ENCODE data around the gene C1QL1.

C1QL1 gene

DNA sequence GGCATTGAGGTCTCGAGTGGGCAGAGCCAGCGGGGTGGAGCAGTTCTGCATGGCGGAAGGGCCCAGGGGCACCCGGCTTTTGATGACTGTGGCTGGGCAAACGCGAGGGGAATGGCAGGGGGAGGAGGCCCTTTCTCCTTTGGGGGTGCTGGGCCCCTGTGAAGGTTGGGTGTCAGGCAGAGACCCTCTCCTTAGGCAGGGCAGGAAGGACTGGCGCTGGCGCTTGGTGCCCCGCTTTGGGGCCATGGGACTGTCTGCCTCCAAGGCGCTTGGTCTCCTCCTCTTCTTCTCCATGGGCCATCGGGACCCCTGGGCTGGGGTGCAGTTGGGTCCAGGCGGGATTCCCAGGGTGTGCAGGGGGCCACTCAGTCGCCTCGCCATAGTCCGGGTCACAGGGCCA is 40.0 kb downstream of the C1QL1 start:
- no peak for DNase-seq

DNA sequence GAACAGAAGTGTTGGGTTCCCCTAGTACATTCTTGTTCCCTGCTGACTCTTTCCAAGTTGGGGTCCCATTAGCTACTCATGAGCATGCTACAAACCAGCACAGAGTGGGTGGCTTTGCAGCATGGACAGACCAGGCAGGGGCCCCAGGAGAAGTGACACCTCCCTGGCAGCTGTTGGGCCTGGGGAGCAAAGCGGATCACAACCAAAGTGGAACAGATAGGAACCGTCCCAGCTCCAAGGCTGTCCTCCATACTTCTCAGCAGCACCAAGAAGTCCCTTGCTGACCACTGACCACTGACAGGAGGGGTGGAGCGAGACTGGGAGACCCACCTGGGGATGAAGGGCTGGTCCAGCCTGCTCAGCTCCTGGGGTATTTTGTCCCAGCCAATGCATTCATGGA is 40.4 kb downstream of the C1QL1 start:
- no peak for DNase-seq

DNA sequence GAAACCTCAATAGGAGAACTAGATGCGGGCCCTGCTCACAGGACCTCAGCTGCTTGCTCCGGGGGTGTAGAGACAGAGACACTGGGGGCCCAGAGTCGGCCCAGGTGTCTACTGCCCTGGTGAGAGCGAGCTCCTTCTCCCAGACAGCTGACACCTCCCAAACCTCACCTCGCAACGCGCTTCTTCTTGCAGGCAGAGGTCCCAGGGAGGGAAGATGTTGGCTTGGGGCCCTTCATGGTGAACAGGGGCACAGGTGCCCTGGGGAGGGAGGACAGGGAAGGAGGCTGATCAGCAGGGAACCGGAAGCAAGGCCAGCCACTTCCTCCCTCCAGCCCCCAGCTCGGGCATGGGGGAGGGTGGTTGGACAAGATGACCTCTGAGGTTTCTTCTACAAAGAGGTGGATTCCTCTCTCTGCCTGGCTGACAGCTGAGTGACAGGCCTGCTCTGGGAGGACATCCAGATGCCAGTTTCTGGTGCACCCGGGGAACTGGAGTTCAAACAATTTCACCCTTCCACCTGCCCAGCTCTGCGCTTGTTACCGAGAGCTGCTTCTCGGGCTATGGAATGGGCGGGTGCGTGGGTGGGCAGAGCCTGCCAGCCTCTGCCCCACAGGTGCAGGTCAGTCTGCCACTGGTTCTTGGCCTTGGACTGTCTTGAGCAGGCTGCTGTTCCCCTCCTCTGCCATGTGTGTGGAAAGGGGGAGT is 41.1 kb downstream of the C1QL1 start:
- DNase-seq = no peak

DNA sequence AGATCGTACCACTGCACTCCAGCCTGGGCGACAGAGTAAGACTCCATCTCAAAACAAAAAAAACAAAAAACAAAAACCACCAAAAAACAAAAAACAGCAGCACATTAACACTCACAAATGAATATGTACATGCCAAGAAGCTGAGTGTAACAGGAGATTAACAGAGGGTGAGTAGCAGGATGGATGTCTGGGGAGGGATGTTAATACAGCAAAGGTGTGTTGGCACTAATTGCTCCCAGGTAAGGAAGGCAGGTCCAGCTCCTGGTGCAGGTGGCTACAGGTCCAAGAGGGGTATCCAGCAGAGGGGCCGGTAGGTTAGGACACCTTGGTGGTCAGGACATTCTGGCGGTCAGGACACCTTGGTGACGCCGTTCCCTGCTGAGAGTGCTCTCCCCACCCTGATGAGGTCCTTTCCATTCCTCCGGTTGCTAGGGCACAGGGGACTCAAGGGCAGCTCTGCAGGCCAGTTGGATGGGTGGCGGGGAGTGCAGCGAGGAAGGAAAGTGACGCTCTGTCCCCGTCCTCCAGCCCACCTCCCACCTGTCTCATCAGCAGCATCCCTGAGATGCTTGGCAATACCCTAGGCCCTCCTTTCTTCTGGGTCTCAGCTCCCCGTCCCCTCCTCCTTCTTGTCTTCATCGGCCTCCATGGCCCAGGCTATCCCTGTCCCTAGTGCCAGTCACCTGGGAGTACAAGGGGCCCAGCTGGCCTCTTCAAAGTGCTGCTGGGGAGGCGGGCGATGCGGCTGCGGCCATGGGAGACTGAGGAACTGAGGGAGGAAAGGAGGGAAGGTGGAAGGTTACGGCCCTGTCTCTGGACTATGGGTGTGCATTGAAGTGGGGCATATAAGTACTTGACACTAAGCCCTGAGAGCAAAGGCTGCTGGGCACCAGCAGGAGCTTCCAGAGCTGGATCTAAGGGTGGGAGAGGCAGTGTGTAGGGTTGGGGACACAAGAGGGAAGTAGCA is 42.1 kb downstream of the C1QL1 start:
- DNase-seq = no peak

DNA sequence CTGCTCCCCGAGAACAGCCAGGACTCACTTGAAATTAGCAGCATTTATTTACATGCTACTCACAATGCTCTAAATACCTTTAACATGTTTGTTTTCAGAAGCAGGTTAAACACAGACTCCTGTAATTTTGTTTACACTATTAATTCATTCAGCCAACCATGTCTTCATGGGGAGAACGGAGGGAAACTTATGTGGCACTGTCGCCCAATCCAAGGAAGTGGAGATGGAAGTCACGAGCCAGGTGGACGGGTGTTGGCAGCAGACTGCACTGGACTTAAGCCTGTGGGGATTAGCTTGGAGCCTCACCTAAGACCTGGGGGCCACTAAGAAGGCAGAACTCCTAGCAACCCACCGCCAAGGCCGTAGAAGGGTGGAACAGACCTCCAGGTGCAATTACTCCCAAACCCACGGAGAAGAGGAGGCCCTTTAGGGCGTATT is 44.0 kb downstream of the C1QL1 start:
- peak; percentile 11 for DNase-seq

DNA sequence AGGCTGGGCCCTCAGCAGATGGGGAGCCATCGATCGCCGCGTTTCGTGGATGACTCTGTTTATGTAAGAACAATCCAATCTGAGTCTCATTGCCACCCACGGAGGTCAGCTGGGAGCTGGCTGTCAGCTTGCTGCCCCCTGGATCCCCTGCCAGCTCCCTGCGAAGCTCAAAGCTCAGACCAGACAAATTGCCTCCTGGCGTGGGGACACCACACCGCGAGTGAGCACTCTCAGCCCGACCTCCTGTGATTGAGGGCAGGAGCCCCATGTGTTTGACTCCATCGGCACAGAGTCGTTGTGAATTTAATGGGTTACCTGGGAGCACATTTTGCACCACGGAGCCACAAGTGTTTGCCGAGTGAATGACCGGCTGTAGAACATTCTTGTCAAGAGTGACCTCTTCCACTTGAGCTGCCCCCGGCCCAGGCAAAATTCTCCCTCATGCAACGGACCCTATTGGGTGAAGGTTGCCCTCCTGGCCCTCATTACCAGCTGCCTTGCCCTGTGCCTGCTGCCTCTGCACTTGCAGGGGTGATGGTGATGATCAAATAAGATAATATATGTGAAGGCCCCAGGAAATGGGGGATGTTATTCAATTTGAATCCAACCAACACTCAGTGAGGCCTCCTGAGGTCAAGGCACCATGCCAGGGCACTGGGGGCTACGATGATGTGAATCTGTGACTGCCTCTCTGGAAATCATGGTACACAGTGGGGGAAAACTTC is 45.2 kb downstream of the C1QL1 start:
- no peak for DNase-seq

DNA sequence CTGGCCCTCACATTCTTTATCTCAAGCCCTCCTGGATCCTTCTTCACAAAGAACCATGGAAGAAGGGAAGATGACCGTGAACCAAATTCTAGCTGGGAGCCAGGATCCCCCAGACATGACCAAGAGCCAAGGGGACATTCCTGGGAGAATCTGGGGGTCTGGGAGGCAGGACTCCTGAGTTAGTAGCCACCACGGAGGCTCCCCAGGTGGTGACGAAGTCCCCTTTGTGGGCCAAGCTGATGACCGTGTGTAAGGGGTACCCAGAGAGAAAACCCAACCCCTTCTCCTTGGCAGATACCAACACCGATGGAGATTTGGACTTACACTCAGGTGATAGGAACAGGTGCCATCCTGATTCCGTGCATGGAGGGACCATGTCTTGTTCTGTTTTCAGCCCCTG is 46.0 kb downstream of the C1QL1 start:
- DNase-seq = no peak

DNA sequence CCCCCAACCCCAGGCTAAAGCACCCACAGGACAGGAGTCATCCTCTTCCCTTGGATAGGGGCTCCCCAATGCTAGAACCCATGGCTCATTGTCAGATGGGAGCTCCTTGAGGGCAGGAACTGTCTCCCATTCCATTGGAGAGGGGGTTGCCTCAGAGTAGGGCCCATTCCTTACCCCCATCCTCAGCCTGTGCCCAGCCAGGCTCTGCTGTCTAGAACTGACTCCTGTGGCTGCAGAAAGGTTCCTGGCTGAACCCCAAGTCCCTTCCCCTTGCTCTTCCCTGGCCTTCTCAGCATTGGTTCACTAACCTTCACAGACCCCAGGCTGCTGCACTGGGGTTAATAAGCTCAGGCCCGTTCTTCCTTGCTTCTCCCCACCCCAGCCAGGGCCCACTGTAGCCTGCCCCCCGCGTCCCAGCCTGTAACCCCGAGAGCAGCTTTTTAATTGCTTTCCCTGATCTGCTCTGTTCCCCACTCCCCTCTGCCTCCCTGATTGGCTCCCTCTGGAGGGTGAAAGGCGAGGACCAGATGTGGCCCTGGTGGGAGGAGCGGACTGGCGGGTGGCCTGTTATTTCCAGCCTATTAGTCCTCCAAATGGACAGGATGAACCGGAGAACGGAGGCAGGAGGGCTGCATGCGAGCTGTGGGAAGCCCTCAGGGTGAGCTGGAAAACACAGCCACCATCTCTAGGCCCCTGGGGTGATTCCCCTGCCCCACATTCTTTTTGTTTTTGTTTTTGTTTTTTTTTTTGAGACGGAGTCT is 46.8 kb downstream of the C1QL1 start:
- no peak for DNase-seq

DNA sequence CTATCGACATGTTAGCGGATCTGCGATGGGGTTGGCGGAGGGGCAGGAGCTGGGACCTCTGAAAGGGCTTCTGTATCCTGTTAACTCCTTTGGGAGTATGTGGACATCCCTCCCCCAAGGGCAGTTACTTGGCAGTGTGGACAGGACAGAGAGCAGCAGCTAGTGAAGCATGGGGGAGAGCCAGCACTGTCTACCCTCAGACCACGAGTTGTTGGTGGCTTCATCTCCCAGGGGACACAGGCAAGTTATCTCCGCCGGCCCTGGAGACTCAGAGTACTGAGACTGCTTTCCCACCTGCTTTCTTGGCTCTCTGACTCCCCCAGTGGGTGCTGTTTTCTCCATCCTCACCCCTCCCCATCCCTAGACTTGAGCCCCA is 47.5 kb downstream of the C1QL1 start:
- no peak for DNase-seq

DNA sequence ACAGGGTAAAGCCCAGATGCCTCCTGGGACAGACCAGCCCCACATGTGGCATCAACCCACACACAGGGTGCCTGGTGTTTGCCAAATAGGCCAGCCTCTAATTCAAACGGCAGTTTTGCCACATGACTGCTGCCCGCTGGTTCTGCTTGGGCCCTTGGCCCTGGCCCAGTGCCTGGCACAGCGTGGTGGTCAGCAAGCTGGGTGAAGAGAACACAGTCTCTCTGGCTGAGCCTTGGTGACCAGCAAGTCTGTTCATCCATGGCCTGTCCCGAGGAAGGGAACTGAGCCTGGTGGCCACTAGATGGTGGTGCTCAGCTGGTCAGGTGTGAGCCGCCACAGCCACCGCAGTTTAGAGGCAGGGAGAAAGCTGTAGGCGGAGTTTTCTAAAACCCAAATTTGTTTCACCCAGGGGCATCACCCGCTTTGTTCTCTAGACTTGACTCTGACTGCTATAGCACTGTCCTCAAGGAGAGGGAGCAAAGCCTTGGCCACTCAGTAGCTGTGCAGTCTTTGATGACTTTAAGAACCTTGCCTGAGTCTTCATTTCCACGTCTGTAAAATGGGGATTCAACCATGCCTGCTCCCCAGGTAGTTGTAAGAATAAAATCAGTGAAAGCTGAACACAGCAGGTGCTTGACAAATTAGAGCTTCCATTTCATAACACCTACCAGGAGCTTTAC is 48.1 kb downstream of the C1QL1 start:
- peak; percentile 31 for DNase-seq

DNA sequence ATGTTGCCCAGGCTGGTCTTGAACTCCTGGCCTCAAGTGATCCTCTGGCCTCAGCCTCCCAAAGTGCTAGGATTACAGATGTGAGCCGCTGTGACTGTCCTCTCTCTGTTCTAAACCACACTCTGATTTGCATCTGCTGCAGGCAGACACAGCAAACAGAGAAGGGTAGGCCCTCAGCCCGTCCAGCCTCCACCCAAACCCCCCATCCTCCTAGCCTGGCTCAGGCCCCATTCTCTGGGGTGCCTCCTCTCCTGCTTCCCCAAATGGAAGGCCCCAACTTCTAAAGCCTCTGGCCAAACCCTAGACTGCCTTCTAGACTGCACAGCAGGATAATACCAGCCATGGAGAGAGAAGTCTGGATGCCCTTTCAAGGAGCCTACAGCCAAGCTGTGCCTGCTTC is 48.7 kb downstream of the C1QL1 start:
- DNase-seq = no peak

DNA sequence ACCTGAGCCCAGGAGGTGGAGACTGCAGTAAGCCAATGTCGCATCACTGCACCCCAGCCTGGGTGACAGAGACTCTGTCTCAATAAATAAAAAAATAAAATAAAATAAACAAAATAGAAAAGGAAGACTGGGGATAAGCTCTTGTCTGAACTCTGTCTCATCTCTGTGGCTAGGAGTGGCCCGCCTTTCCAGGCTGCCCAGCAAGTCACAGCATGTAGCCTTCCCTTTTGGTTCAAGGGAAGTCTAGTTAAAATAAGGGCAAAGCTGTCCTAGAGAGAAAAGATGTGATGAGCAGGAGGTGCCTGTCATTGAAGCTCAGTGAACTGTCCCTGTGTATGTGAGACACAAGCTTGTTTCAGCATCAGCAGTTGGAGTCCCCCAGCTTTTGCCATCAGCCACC is 50.1 kb downstream of the C1QL1 start:
- no peak for DNase-seq

DNA sequence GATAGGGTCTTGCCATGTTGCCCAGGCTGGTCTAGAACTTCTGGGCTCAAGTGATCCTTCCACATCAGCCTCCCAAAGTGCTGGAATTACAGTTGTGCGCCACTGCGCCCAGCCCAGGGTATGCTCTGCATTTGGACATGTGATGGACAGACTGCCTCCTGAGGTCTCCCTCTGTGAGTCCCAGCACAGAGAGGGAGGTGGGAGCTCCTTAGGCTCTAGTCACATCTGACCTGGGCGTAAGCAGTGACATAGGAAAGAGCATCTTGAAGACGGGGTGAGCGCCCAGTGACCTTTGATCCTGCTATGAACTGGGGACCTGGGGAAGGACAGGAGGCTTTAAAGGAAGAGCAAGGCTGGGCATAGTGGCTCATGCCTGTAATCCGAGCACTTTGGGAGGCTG is 50.6 kb downstream of the C1QL1 start:
- no peak for DNase-seq

DNA sequence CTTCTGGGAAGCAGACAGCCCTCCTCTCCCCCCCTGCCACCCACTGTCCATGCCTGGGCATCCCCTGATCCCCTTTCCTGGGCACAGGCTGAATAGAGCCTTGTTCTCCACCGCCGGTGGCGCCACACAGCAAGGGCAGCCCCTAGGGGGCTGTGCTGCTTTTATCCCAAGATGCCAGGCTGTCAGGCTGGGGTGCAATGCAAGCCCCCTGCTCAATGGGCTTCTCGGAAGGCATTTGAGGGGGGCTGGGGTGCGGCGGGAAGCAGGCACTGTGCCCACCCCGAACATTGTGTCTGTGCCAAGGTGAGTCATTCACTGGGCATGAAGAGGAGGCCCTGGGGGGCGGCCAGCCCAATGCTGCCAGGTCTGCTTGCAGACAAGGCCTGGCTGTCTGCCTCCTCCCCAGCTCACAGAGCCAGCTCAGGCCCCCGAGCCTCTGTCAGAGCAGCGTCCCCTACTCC is 51.3 kb downstream of the C1QL1 start:
- DNase-seq = no peak

DNA sequence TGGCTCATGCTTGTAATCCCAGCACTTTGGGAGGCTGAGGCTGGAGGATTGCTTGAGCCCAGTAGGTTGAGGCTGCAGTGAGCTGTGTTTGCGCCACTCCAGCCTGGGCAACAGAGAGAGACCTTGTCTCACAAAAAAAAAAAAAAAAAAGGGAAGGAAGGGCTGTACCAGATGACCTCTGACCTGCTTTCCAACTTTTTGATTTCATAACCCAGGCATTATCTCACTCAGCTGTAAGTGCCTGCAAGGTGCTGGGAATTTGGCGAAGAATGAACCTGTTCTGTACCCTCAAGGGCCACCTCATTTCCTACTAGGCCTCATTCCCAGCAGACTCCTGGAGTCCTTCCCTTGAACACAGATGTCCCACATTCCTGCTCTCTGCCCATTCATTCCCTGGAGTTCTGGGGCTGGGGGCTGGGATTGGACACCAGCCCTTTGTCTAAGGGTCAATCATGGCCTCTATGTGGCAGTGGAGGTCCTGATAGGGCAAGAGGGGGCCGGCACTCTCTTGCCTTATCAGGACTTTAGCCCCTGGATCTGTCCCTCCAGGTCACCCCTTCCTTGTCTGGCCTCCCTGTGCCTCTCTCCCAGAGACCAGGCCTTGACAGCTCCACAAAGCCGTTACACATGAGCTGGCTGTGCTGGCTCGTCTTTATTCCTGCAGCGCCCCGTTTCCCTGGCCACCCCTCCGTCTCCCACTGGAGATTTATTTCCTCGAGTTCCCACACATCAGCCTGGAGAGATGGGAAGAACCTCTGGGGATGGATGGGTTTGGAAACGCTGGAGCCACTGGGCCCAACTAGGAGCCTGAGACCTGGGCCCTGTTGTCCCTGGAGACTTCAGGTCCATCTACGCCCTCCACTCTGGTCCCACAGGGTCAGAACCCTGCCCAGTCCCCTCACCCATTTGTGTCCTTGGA is 52.0 kb downstream of the C1QL1 start:
- DNase-seq = no peak

DNA sequence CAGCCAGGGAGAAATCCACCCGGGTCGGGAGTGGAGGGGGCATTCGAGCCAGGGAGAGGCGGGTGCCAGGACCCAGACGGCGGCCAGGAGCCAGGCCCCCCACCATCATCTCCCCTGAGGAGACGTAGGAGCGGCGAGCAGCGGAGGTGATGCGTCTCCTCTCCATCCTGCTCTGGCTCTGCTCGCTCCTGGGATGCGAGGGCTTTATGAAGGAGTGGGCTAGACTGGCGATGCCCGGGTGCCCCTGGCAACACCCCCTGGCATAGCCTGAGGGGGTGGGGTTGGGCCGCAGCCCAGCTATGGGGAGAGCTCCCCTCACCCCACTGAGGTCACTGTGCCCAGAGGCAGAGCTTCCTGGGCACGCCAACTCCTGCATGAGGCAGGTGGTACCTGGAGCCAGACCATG is 52.8 kb downstream of the C1QL1 start, which contains the start of gene GFAP:
Gene GFAP, minus strand, starts transcription at position 180 of the 406 bp plus-strand sequence. Its CDS starts 14 bp downstream, at position 166.
- no peak for DNase-seq

DNA sequence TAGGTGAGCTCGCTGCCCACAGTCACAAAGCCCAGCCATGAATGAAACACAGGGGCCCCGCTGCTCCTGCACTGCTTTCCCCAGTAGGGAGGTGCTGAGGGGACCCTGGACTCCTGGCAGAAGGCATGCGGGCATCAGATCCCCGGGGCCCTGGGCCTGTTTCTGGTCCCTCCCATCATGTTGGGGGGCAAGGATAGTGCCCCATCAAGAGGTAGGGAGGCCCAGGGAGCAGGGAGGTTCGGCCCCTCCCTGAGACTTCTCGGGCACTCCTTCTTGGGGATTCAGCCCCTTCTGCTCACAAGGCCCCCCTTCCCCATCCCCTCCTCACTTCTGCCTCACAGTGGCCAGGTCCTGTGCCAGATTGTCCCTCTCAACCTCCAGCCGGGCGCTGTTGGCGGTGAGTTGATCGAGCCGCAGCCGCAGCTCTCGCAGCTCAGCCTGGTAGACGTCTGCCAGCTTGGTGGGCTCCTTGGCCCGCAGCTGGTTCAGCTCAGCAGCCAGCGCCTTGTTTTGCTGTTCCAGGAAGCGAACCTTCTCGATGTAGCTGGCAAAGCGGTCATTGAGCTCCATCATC is 53.3 kb downstream of the C1QL1 start:
- no peak for DNase-seq

DNA sequence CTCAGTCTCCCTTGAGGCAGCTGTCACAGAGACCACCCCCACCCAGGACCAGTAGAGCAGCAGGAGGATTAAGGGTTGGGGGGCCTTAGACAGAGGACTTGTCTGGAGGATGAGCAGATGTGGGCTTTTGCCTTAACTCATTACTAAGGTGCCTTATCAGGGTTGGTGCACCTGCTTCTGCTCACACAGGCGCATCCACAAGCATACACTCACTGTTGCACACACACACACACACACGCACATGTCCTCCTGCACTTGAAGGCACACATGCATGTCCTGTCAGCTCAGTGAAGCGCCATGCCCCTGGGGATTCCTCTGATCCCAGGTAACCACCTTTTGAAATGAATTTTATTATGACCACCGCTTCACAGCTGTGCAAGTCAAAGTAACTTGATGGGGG is 54.0 kb downstream of the C1QL1 start:
- DNase-seq = no peak

DNA sequence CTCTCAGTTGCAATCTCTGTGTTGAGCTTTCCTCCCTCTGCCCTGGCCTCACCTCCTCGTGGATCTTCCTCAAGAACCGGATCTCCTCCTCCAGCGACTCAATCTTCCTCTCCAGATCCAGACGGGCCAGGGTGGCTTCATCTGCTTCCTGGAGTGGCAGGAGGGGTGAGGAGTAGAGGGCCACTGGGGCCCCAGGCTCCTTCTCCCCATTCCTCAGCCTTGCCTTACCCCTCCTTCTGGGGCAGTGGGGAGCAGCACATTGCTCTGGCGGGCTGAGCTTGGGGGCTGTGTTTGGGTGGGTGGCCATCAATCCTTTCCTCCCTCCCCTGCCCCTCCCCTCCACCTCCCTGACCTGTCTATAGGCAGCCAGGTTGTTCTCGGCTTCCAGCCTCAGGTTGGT is 54.4 kb downstream of the C1QL1 start:
- no peak for DNase-seq

DNA sequence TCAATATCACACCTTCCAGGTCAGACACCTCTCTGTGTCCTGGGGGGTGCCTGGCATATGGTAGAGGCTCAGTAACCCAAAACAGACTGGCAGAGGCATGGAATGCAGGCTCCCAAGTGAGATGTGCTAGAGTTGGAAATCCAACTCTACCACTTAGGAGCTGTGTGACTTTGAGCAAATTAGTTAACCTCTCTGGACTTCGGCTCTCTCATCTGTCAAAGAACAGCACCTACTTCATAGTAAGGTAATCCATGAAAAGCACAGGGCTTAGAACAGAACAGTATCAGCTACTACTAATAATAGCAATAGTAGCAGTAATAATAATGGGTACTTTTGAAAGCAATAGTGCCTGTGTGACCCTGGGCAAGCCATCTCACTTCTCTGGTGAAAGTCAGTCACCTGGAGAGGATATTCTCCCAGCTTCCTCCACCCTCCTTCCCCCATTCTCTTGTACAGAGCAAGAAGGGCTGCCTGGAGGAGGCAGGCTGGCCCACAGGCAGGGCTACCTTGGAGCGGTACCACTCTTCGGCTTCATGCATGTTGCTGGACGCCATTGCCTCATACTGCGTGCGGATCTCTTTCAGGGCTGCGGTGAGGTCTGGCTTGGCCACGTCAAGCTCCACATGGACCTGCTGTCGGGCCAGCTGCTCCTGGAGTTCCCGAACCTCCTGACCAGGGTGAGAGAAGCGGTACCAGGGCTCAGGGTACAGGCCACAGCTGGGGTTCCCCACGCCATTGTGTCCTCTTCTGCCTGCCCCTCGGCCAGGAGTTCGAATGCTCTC is 55.1 kb downstream of the C1QL1 start:
- no peak for DNase-seq

All from NCI-H1105 (cell line).